Cardiac septum (tissue), 1 donor: ENCODE measurements around the gene EP400. TPM values are rescaled to one million over a fixed set of nuclear protein-coding genes. Genes with fewer than 3 reads are reported as not detected.

Experiments used
- DNase-seq: peaks from one replicate; pipeline ENCODE4 v3.0.0-alpha.2; 2020; ENCODE audit warnings: low spot score
- intact Hi-C: fragments of 100-400 bp; cut with DNase I; formaldehyde crosslinking; loops from one replicate; pipeline ENCODE4 v1.14.0; 2022
- total RNA-seq: library from RNA; stranded (reverse); fragmentation: NEBNext Ultra II Directional; extraction: Animal tissue kit (Norgen Biotek cat#: 25700); gene quantifications from one replicate; pipeline ENCODE4 v1.2.1, GENCODE V29; 2021
- donor health status: DM: no; HTN: no; CAD: no.

The EP400 gene
- total RNA-seq, 1 donor from 2014 or later = 23.1 TPM

- intact Hi-C loops = no loop called here
- DNase-seq = no peak
Measured at GRCh38 chr12:131910302-131911027, 39.3 kb upstream of the EP400 start.

GRCh38 chr12:131911028-131911650 is 38.6 kb upstream of the EP400 start:
- no peak for DNase-seq
- intact Hi-C loops = no loop called here

GRCh38 chr12:131911851-131912477 is 37.8 kb upstream of the EP400 start:
- intact Hi-C loops = loop anchor here (2.0 kb wide), 2 partner anchors 15 to 17 kb away; partner anchors contain the start of gene PUS1
- DNase-seq = no peak

GRCh38 chr12:131912518-131913274 is 37.0 kb upstream of the EP400 start:
- intact Hi-C loops = loop anchor here (2.0 kb wide), 2 partner anchors 16 kb away; partner anchors contain the start of gene PUS1
- peak; percentile 95 for DNase-seq

GRCh38 chr12:131913666-131914065 is 36.1 kb upstream of the EP400 start:
- intact Hi-C loops = loop anchor here (2.0 kb wide), 2 partner anchors 15 to 17 kb away; partner anchors contain the start of gene PUS1
- DNase-seq = no peak

- intact Hi-C loops = no loop called here
- no peak for DNase-seq
Measured at GRCh38 chr12:131914179-131914702, 35.5 kb upstream of the EP400 start.

GRCh38 chr12:131915000-131915689 is 34.6 kb upstream of the EP400 start:
- DNase-seq = no peak
- intact Hi-C loops = no loop called here

GRCh38 chr12:131915823-131916222 is 33.9 kb upstream of the EP400 start:
- DNase-seq = no peak
- intact Hi-C loops = no loop called here

GRCh38 chr12:131916306-131917138 is 33.2 kb upstream of the EP400 start:
- DNase-seq = no peak
- intact Hi-C loops = no loop called here

- intact Hi-C loops = no loop called here
- DNase-seq = no peak
Measured at GRCh38 chr12:131917139-131917710, 32.5 kb upstream of the EP400 start.

GRCh38 chr12:131917711-131918306 is 31.9 kb upstream of the EP400 start:
- intact Hi-C loops = no loop called here
- DNase-seq = no peak

GRCh38 chr12:131918311-131919050 is 31.3 kb upstream of the EP400 start:
- DNase-seq = no peak
- intact Hi-C loops = no loop called here

- intact Hi-C loops = no loop called here
- DNase-seq = no peak
Measured at GRCh38 chr12:131919051-131919347, 30.7 kb upstream of the EP400 start.

- DNase-seq = no peak
- intact Hi-C loops = loop anchor here (5.0 kb wide), 1 partner anchor 67 kb away; no protein-coding TSS in a partner anchor
Measured at GRCh38 chr12:131919366-131920156, 30.2 kb upstream of the EP400 start.

GRCh38 chr12:131920157-131920508 is 29.6 kb upstream of the EP400 start:
- DNase-seq = no peak
- intact Hi-C loops = loop anchor here (5.0 kb wide), 1 partner anchor 68 kb away; no protein-coding TSS in a partner anchor
